GM23338 (cell line): ENCODE measurements around the gene DUS3L. TPM values are rescaled to one million over a fixed set of nuclear protein-coding genes. Genes with fewer than 3 reads are reported as not detected.

Source experiments
- ATAC-seq: fragments of 200-7000 bp; cut with Tn5 transposase; 3 replicates; pipeline ENCODE4 v1.9.1; 2020
- DNase-seq: peaks from one replicate; pipeline ENCODE4 v3.0.0-alpha.2; 2015; ENCODE audit warnings: low spot score
- H2AFZ ChIP-seq: fragments of 200-600 bp; sonication (generic); 2 replicates; pipeline ENCODE4 v1.8.0; 2016; ENCODE audit warnings: antibody characterized with exemption, mild to moderate bottlenecking, moderate library complexity
- H3F3A ChIP-seq: fragments of 200-600 bp; sonication (generic); replicated peaks from 2 replicates; pipeline ENCODE4 v1.8.0; 2017; ENCODE audit warnings: antibody characterized with exemption, mixed run types, low read depth
- H3K27ac ChIP-seq: fragments of 200-600 bp; sonication (generic); 2 replicates; pipeline ENCODE4 v1.6.1; 2016; ENCODE audit warnings: low read depth
- H3K27me3 ChIP-seq: fragments of 200-600 bp; sonication (generic); 2 replicates; pipeline ENCODE4 v1.8.0; 2016; ENCODE audit warnings: mild to moderate bottlenecking, mixed run types, moderate library complexity; ENCODE audit not compliant: insufficient read depth
- H3K36me3 ChIP-seq: fragments of 200-600 bp; sonication (generic); 2 replicates; pipeline ENCODE4 v1.8.0; 2016; ENCODE audit warnings: mild to moderate bottlenecking; ENCODE audit not compliant: insufficient read depth
- H3K4me1 ChIP-seq: fragments of 200-600 bp; sonication (generic); 2 replicates; pipeline ENCODE4 v1.8.0; 2016; ENCODE audit warnings: mild to moderate bottlenecking, moderate library complexity; ENCODE audit not compliant: insufficient read depth
- H3K4me2 ChIP-seq: fragments of 200-600 bp; sonication (generic); 2 replicates; pipeline ENCODE4 v1.7.1; 2017; ENCODE audit warnings: mixed run types
- H3K4me3 ChIP-seq: fragments of 200-600 bp; sonication (generic); 2 replicates; pipeline ENCODE4 v1.6.1; 2016; ENCODE audit warnings: mixed run types
- H3K79me2 ChIP-seq: fragments of 200-600 bp; sonication (generic); replicated peaks from 2 replicates; pipeline ENCODE4 v1.8.0; 2017; ENCODE audit warnings: mild to moderate bottlenecking; ENCODE audit not compliant: insufficient read depth
- H3K9me2 ChIP-seq: fragments of 200-600 bp; sonication (generic); 2 replicates; pipeline ENCODE4 v1.8.0; 2017; ENCODE audit not compliant: insufficient read depth
- H4K20me1 ChIP-seq: fragments of 200-600 bp; sonication (generic); replicated peaks from 2 replicates; pipeline ENCODE4 v1.8.0; 2017; ENCODE audit warnings: mild to moderate bottlenecking; ENCODE audit not compliant: insufficient read depth
- H3K27ac Mint-ChIP-seq: 2 replicates; pipeline ENCODE4 v1.8.0; 2020; ENCODE audit warnings: inconsistent platforms, mild to moderate bottlenecking, moderate library complexity, mixed read lengths
- H3K27me3 Mint-ChIP-seq: 3 replicates; pipeline ENCODE4 v1.8.0; 2022; ENCODE audit warnings: low read depth, mild to moderate bottlenecking, moderate library complexity, mixed read lengths, inconsistent platforms; ENCODE audit not compliant: insufficient read depth, poor library complexity
- H3K36me3 Mint-ChIP-seq: 3 replicates; pipeline ENCODE4 v1.8.0; 2021; ENCODE audit warnings: low read depth, mild to moderate bottlenecking, inconsistent platforms, moderate library complexity, mixed read lengths
- H3K4me1 Mint-ChIP-seq: 3 replicates; pipeline ENCODE4 v1.8.0; 2020; ENCODE audit warnings: mild to moderate bottlenecking, inconsistent platforms, mixed read lengths
- H3K4me3 Mint-ChIP-seq: 3 replicates; pipeline ENCODE4 v1.8.0; 2021; ENCODE audit warnings: moderate library complexity, mild to moderate bottlenecking, inconsistent platforms, mixed read lengths
- H3K9me3 Mint-ChIP-seq: 3 replicates; pipeline ENCODE4 v1.8.0; 2020; ENCODE audit warnings: moderate library complexity, mild to moderate bottlenecking, inconsistent platforms, mixed read lengths
- CREB1 ChIP-seq: fragments of 250-450 bp; sonication (Bioruptor Pico); IDR thresholded peaks from 2 replicates; pipeline ENCODE4 v1.5.0; 2020; ENCODE audit warnings: low read depth, mild to moderate bottlenecking, moderate library complexity
- CTCF ChIP-seq, 2 experiments: fragments of 200-600 bp in 1 of 2; sonication (generic) in 1 of 2; conservative IDR thresholded peaks; 2 replicates each; pipeline versions ENCODE4 v1.5.1 to v1.6.1; 2016 to 2017; ENCODE audit warnings: antibody characterized with exemption in 2 of 2, low read depth in 2 of 2, mild to moderate bottlenecking in 2 of 2, moderate library complexity in 1 of 2
- ETS1 ChIP-seq: IDR thresholded peaks from 2 replicates; pipeline ENCODE4 v1.6.1; 2016; ENCODE audit warnings: antibody characterized with exemption
- EZH2 ChIP-seq: fragments of 200-600 bp; sonication (generic); IDR thresholded peaks from one replicate; pipeline ENCODE4 v1.8.0; 2017; ENCODE audit warnings: antibody characterized with exemption, mild to moderate bottlenecking, low read depth; ENCODE audit not compliant: unreplicated experiment
- EZH2phosphoT487 ChIP-seq: fragments of 200-600 bp; sonication (generic); IDR thresholded peaks from one replicate; pipeline ENCODE4 v1.8.1; 2018; ENCODE audit warnings: antibody characterized with exemption; ENCODE audit not compliant: unreplicated experiment
- JUNB ChIP-seq: IDR thresholded peaks from one replicate; pipeline ENCODE4 v1.6.1; 2016; ENCODE audit warnings: antibody characterized with exemption; ENCODE audit not compliant: unreplicated experiment
- NANOG ChIP-seq: IDR thresholded peaks from 2 replicates; pipeline ENCODE4 v1.6.1; 2016; ENCODE audit warnings: antibody characterized with exemption, borderline replicate concordance
- REST ChIP-seq: IDR thresholded peaks from one replicate; pipeline ENCODE4 v1.6.1; 2018; ENCODE audit warnings: antibody characterized with exemption; ENCODE audit not compliant: unreplicated experiment
- STAT1 ChIP-seq: IDR thresholded peaks from one replicate; pipeline ENCODE4 v1.6.1; 2016; ENCODE audit warnings: antibody characterized with exemption; ENCODE audit not compliant: unreplicated experiment
- ZNF114 ChIP-seq: fragments of 250-450 bp; sonication (Bioruptor Pico); IDR thresholded peaks from 2 replicates; pipeline ENCODE4 v1.5.0; 2020; ENCODE audit warnings: mild to moderate bottlenecking, moderate library complexity
- polyA plus RNA-seq: library from polyadenylated mRNA; unstranded; fragments of >200 nt; fragmentation: Nextera tagmentation; extraction: Ambion mirVana; gene quantifications from 2 replicates; pipeline ENCODE4 v1.2.1, GENCODE V29; 2016
- total RNA-seq: library from RNA; depleted of rRNA; stranded (reverse); fragments of >200 nt; shearing (Covaris generic); gene quantifications from 2 replicates; pipeline ENCODE4 v1.2.3, GENCODE V29; 2014

Gene DUS3L
- total and polyA plus RNA-seq, 2 experiments from 2014 or later, result 26.2 to 53.0 TPM

- Histone ChIP-seq H3K36me3 (no peaks in the 10 kb centered on the region), H3K4me1 (no peaks in the 10 kb centered on the region), H3K79me2 (no peaks in the 10 kb centered on the region), H3K27me3 (no peaks in the 10 kb centered on the region), H4K20me1 (no peaks in the 10 kb centered on the region), H3K4me3 (no peak overlapping the region), H3K4me2 (no peak overlapping the region), H3F3A (no peaks in the 10 kb centered on the region), H2AFZ (no peak overlapping the region), H3K27ac (no peak overlapping the region), H3K9me2 (no peaks in the 10 kb centered on the region; the same call in 1 of the 2 replicates)
- H3K9me3 Mint-ChIP-seq, result peaks cover 3% of the 10 kb centered on the region; the same call in 2 of the 3 replicates
- TF ChIP-seq NANOG (no peak), ETS1 (no peak), REST (no peak), EZH2 (no peak), ZNF114 (CRISPR knock-in tag) (no peak), CREB1 (CRISPR knock-in tag) (no peak), EZH2phosphoT487 (no peak), CTCF (conservative IDR thresholded peaks at IDR 0.05; ENCODE audit: low read depth in 2 of 2) (no peak)
- DNase-seq, result no peak
- H3K27me3 Mint-ChIP-seq, result peaks cover 5% of the 10 kb centered on the region
- H3K27ac Mint-ChIP-seq, result no peak overlapping the region
- no peaks in the 10 kb centered on the region for H3K36me3 Mint-ChIP-seq
- no peak overlapping the region for H3K4me3 Mint-ChIP-seq
- no peak for ATAC-seq
- peaks cover 2% of the 10 kb centered on the region; the same call in 1 of the 3 replicates for H3K4me1 Mint-ChIP-seq
Observed at GRCh38 chr19:5765220-5765619, 25.7 kb downstream of the DUS3L start.

DNA sequence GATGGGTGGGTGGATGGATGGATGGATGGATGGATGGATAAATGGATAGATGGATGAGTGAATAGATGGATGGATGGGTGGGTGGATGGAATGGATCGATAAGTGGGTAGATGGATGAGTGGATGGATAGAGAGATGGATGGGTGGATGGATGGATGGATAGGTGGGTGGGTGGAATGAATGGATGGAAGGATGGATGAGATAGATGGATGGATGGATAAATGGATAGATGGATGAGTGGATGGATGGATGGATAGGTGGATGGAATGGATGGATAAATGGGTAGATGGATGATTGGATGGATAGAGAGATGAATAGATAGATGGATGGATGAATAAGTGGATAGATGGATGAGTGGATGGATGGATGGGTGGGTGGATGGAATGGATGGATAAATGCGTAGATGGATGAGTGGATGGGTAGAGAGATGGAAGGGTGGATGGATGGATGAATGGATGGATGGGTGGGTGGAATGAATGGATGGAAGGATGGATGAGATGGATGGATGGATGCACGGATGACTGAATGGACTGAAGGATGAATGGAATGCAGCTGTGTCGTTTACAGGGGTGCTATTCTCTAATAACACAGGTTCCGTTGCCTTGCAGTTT is 28.2 kb downstream of the DUS3L start:
- Histone ChIP-seq H3K4me3 (no peak overlapping the region), H4K20me1 (no peaks in the 10 kb centered on the region), H3F3A (no peaks in the 10 kb centered on the region), H3K36me3 (no peaks in the 10 kb centered on the region), H3K27me3 (no peaks in the 10 kb centered on the region), H3K27ac (no peak overlapping the region), H3K4me1 (no peaks in the 10 kb centered on the region), H3K4me2 (no peak overlapping the region), H2AFZ (no peak overlapping the region), H3K79me2 (no peaks in the 10 kb centered on the region), H3K9me2 (no peaks in the 10 kb centered on the region; the same call in 1 of the 2 replicates)
- Mint-ChIP-seq H3K4me3 (no peak overlapping the region), H3K27me3 (peaks cover 2% of the 10 kb centered on the region), H3K27ac (no peak overlapping the region), H3K9me3 (peaks cover 3% of the 10 kb centered on the region; the same call in 2 of the 3 replicates), H3K36me3 (no peaks in the 10 kb centered on the region), H3K4me1 (no peaks in the 10 kb centered on the region)
- no peak for ATAC-seq
- no peak for DNase-seq
- TF ChIP-seq CTCF (conservative IDR thresholded peaks at IDR 0.05; ENCODE audit: low read depth in 2 of 2) (no peak), EZH2 (no peak), JUNB (no peak), NANOG (no peak), STAT1 (no peak)
